NCI-H146 (cell line): ENCODE results near the gene FOXL1.

Source experiments
- DNase-seq: peaks from one replicate; lab custom pipeline; 2025; lab: John Stamatoyannopoulos, UW

The FOXL1 gene

DNA sequence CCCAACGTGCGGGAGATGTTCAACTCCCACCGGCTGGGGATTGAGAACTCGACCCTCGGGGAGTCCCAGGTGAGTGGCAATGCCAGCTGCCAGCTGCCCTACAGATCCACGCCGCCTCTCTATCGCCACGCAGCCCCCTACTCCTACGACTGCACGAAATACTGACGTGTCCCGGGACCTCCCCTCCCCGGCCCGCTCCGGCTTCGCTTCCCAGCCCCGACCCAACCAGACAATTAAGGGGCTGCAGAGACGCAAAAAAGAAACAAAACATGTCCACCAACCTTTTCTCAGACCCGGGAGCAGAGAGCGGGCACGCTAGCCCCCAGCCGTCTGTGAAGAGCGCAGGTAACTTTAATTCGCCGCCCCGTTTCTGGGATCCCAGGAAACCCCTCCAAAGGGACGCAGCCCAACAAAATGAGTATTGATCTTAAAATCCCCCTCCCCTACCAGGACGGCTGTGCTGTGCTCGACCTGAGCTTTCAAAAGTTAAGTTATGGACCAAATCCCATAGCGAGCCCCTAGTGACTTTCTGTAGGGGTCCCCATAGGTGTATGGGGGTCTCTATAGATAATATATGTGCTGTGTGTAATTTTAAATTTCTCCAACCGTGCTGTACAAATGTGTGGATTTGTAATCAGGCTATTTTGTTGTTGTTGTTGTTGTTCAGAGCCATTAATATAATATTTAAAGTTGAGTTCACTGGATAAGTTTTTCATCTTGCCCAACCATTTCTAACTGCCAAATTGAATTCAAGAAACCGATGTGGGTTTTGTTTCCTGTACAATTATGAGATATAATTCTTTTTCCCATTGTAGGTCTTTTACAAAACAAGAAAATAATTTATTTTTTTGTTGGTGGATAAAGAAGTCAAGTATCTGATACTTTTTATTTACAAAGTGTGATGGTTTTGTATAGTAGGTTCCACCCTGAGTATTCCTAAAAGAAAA lies 9.4 kb upstream of the FOXL1 start:
- DNase-seq, result no peak

DNA sequence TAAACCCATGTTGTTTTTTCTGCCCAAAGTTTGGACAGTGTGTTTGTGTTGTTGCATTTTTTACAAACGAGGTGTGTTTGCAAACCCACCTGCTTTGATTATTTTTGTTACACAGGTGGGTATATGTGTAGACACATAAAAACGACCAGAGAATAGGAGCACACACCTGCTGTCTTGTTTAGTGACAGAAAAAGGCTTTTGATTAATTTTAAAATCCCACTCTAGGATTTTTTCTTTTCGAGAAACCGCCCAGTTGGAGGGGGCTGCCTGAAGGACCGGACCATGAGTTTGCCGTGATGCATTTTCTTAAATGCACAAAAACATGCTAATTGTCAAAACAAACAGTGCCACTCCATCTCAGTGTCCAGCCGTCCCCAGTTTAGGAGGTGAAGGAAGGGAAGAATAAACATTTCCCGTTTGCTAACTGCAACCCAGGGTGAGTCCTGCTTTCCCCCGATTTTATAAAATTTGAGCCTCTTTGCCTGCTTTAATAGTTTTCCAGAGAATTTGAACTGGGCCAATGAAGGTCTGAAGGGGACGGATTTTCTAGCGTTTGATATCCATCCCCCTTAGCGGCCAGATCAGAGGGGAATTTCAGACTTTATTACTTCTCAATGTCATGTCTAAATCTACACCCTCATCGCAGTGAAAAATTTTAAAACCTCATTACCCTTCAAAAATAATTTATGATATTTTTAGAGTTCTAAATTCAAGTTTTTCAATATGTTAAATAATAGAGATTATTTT lies 8.5 kb upstream of the FOXL1 start:
- DNase-seq, result no peak

GRCh38 chr16:86570558-86571529 lies 7.5 kb upstream of the FOXL1 start:
- DNase-seq, result no peak

GRCh38 chr16:86571530-86571915 lies 6.8 kb upstream of the FOXL1 start:
- DNase-seq, result no peak

DNA sequence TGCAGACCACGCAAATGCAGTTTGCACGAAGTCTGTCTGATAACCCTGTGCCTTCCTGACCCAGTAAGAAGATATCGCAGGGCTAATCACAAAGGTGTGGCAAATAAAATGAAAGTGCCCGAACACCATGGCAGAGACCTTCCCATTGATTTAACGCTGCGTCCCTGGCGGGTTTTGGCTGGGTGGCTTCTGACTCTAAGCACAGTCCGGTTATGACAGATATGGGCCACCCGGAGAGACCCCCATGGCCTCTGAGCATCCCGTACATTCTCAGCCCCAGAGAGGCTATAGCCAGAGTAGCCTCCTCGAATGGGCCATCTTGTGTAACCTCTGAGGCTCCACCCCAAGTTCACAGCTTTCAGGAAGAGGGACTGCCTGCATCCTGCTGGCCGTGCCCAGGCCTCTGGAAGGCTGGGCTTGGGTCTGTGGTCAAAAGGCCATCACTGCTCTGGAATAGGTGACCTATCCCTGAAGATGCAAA lies 6.3 kb upstream of the FOXL1 start:
- no peak for DNase-seq

GRCh38 chr16:86572606-86573005 lies 5.7 kb upstream of the FOXL1 start:
- DNase-seq, result no peak

- DNase-seq, result no peak
Observed at GRCh38 chr16:86573215-86573614, 5.1 kb upstream of the FOXL1 start.

- DNase-seq, result no peak
Observed at GRCh38 chr16:86573646-86574508, 4.5 kb upstream of the FOXL1 start.

DNA sequence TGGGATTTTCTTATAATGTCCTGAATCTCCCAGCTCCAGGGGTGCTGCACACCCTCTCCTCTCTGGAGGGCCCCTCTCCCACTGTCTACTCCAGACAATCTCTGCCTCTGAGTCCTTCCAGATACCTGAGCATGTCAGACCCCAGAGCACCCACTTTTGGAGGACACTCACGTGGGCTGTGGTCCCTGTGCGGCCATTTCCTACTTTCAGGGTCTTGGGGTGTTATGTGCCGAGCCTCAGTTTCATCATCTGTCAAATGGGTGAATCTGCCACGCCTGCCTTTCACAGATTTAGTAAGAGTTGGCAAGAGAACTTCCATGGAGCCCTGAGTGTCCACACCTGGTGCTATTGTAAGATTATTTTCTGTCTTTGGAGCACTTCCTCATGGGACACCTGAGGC lies 3.7 kb upstream of the FOXL1 start:
- no peak for DNase-seq

DNA sequence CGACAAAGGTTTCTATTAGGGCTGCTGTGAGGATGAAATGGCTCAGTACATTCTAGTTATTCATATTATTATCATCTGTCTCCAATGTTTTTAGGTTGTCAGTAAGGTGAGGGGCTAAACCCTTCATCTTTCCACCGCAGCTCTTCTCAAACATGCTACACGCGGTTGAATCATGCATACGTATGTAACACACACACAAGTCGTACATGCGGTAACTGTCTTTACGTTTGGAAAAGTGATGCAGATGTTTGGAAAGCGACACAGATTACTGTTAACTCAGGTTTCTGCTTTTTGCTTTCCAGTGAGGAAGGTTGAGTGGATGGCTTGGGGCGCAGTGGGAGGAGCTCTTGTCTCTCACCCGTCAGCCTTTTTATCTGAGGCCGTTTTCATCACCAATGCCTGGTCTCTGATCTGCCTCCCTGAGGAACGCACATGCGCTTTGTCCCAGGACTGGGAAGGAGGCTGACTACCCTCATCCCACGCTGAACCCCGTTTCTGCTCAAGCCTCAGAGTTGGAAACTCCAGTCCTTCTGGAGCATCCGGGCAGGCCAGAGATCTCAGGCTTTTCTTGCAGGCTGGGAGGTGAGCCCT lies 3.2 kb upstream of the FOXL1 start:
- DNase-seq, result no peak

- DNase-seq, result peak; percentile 17
Observed at GRCh38 chr16:86575754-86576557, 2.4 kb upstream of the FOXL1 start.

GRCh38 chr16:86576591-86577313 lies 1.6 kb upstream of the FOXL1 start:
- no peak for DNase-seq

DNA sequence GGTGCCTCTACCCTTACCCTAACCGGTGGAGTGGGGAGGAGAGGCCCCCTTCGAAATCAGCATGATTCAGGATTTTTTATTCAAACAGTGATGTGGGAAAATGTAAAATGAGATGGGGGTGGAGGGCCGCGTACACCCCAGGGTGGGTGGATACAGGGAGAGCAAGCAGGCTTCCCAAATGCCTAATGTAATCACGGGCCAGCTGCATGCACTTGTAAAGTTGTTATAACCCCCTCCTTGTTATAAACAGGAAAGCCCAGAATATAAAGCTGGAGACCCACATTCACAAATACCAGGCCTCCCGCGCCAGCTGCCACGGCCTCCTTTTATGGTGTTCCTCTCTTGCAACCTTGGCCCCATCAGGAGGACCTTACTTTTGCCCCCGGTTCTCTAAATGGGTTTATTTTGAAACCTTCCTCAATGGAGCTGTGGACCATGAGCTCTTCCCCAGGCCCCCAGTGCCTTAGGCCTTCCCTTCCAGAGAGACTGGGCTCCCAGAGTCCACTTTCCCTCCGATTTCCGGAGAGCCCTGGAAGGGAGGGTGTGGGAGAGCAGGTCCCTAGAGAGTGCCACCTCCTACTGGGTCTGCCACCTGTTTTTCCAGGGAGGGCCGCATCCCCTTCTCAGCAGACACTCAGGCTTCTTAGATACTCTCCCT lies 906 bp upstream of the FOXL1 start:
- DNase-seq, result no peak

- DNase-seq, result no peak
Observed at GRCh38 chr16:86578611-86579267, 390 bp downstream of the FOXL1 start.

DNA sequence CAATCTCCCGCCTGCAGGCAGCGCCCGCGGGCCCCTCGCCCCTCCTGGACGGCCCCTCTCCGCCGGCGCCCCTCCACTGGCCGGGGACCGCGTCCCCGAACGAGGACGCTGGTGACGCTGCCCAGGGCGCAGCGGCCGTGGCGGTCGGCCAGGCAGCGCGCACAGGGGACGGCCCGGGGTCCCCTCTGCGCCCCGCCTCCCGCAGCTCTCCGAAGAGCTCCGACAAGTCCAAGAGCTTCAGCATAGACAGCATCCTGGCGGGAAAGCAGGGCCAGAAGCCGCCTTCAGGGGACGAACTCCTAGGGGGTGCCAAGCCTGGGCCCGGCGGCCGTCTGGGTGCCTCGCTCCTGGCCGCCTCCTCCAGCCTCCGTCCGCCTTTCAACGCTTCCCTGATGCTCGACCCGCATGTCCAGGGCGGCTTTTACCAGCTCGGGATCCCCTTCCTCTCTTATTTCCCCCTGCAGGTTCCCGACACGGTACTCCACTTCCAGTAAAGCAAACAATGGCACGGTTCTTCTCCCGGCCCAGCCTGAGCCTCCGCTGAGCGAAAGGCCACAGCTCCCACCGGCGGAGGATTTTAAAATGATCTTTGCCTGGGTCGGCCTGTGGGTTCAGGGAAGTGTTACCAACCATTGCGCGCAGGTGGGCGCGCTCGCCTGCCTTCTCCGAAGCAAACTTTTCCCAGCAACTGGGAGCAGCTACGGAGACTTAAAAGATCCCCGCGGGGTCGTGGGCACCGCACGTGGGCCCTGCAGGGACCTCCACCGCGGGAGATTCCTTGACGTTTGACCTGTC lies 1.1 kb downstream of the FOXL1 start:
- no peak for DNase-seq

DNA sequence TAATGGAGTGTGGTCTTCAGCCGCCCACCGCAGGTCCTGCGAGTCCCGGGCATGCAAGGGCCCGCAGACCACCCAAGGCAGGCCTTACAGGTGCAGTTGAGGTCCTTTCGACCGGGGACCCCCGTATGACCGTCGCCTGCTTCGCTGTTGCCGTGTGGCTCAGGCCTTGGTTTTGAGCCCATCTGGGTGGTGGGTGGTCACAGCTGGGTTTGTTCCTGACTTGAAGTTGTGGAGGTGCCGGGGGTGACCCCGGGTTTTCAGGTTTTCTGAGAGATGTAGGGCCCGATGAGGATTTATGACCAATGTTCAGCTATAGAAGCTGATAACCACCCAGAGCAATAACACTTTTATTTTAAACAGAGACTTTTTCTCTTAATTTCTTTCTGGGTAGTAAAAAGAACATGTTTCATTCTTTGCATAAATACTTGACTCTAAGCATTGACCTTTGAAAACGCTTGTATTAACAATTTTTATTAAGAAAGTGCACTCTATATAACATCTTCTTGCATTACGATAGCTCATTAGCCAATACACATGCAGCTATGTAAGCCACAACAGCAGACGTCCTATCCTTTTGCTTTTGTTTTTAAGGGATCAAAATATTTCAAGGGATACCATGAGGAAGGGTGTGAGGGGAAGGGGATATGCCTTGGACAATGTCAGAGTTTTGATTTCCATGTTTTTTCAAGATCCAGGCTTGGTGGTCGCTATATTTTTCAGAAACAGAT lies 1.9 kb downstream of the FOXL1 start:
- no peak for DNase-seq
